ENCODE data around the gene LILRB1.

GRCh38 chr19:54659300-54659699 lies 29.0 kb downstream of the LILRB1 start:
- TF ChIP-seq CTCF (conservative IDR thresholded peaks at IDR 0.05; ENCODE audit: low read length) (no peak), EZH2phosphoT487 (IDR thresholded peaks at IDR 0.05; ENCODE audit: borderline replicate concordance) (no peak)

Measured in Loucy (cell line).